HG02870 (cell line): Measurements from ENCODE around the gene PFN2.
"Not testable (repeated sequence)": the region's sequence is repeated elsewhere in the genome, so short reads cannot be mapped to it uniquely, and the experiment has no call there.

Source experiments
- ATAC-seq: cut with Tn5 transposase; IDR thresholded peaks from one replicate; pipeline ENCODE4 v1.9.1; 2021; ENCODE audit warnings: mild to moderate bottlenecking, moderate library complexity; ENCODE audit not compliant: unreplicated experiment

The PFN2 gene

GRCh38 chr3:149969110-149969939 is 1.4 kb downstream of the PFN2 start:
- ATAC-seq = no peak

GRCh38 chr3:149968216-149968615 is 2.5 kb downstream of the PFN2 start:
- ATAC-seq = no peak

DNA sequence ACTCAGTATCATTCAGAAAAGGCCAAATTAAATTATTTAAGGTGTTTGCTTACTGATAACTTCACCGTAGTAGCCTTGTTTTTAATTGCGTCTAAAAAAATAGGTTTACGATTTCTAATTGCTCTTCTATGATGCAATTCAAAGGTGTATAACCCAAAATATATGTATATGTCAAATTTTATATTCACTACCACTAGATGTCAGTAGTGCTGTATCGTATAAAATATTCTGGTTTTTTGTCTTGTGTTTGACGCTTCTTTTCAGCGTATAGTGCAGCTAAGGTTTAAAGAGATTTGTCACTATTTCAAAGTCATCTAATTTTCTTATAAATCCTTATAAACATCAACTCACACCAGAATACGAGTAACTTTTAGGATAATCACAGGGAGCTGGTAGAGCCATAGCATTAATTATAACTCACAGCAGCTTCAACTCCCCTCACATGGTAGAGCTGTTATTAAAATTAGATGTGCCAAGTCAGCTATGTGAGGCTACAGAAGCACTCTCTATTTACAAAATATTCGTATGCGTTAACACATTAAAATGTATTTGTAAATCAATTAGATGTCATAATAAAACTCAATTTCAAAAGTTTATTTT is 3.5 kb downstream of the PFN2 start:
- ATAC-seq = no peak

DNA sequence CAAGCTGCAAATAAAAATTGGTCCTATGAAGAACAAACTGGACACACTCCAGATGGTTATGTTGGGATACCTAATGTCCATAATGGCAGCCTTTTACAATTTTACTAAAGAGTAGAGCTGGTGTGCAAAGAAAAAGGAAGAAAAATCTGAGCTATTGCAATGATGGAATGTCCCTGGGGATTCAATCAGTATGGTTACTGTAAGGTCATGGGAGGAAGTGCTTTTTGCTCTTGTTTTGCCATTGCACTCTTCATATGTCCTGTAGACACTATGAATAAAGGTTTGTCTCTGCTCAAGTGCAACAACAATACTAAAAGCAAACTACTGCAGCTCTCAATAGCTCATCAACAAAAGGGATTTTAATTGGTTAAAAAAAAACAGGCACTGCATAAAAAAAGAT is 5.4 kb downstream of the PFN2 start:
- no peak for ATAC-seq

- ATAC-seq = no peak
Observed at GRCh38 chr3:149964291-149964690, 6.4 kb downstream of the PFN2 start.

- ATAC-seq = no peak
Observed at GRCh38 chr3:149963485-149963884, 7.2 kb downstream of the PFN2 start.

- ATAC-seq = no peak
Observed at GRCh38 chr3:149959443-149959842, 11.3 kb downstream of the PFN2 start.

DNA sequence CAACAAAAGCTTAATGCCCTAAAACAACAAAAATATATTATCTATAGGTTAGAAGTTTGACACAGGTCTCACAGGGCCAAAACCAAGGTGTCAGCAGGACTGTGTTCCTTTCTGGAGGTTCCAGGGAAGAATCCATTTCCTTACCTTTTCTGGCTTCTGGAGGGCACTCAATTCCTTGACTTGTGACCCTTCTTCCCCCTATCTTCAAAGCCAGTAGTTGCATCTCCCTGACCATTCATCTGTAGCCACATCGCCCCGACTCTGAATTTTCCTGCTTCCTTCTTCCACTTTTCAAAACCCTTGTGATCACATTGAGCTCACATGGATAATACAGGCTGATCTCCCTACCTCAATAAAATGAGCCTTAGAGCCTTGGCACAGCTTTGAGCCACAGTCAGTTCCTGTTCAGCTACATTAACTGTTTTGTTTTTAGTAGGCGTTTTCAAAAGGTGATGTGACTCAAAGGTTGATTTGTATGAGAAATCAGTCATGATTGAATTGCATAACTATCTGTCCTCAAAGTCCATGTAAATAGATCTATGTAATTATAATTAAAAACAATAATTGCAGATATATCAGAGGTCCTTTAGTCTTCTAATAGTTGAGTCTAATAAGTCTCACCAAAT is 12.4 kb downstream of the PFN2 start:
- ATAC-seq = no peak

- no peak for ATAC-seq
Observed at GRCh38 chr3:149957361-149958125, 13.2 kb downstream of the PFN2 start.

GRCh38 chr3:149955449-149955848 is 15.2 kb downstream of the PFN2 start:
- ATAC-seq = no peak

DNA sequence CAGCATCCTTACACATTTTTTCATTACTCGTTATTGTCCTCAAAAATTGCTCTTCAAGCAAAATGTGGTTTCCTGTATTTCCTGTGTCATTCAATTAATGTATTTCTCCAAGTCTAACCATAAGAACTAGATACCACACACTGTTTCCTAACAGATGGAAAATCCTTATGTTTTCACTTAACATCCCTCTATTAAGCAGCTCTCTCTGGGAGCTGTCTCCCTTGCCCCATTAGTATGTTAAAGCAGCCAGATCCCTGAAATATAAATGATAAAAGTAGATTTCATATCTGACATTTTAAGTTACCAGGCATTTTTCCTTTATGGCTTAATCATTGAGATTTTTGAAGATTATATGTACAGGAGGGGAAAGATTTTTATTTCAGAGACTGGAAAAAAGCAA is 15.9 kb downstream of the PFN2 start:
- no peak for ATAC-seq

DNA sequence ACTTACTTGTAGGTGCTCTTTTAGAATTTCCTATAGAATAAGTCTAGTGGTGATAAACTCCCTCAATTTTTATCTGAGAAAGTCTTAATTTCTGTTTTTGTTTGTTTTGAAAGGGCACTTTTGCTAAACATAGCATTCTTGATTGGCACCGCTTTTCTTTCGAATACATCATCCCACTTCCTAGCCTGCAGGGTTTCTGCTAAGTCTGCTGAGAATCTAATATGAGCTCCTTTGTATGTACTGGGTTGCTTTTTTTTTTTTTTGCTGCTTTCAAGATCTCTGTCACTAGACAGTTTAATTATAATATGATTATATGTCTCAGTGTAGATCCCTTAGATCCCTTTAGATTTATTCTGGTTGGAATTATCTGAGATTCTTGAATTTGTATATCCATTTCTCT is 21.5 kb downstream of the PFN2 start:
- ATAC-seq = no peak

DNA sequence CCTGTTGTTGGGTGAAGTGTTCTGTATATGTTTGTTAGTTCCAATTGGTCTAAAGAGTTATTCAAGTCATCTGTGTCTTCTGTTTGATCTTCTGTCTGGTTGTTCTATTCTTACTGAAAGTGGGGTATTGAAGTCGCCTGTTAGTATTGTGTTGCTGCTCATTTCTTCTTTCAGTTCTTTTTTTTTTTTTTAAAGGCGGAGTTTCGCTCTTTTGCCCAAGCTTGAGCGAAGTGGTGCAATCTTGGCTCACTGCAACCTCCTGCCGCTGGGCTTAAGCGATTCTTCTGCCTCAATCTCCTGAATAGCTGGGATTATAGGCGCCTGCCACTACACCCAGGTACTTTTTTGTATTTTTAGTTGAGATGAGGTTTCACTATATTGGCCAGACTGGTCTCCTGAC is 23.5 kb downstream of the PFN2 start:
- no peak for ATAC-seq

GRCh38 chr3:149943966-149944365 is 26.7 kb downstream of the PFN2 start:
- not testable (repeated sequence) for ATAC-seq

GRCh38 chr3:149942409-149942808 is 28.3 kb downstream of the PFN2 start:
- ATAC-seq = no peak

DNA sequence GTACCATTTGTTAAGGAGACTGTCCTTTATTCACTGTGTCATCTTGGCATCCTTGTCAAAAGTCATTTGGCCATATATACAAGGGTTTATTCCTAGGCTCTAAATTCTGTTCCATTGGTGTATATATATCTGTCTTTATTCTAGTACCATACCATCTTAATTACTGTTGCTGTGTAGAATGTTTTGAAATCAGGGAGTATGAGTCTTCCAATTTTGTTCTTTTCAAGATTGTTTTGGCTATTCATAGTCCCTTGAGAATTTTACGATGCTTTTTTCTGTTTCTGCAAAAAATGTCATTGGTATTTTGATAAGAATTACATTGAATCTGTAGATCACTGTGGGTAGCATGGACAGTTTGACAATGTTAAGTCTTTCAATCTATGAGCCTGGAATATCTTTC is 28.7 kb downstream of the PFN2 start:
- ATAC-seq = no peak

GRCh38 chr3:149941186-149941585 is 29.5 kb downstream of the PFN2 start:
- ATAC-seq = no peak

DNA sequence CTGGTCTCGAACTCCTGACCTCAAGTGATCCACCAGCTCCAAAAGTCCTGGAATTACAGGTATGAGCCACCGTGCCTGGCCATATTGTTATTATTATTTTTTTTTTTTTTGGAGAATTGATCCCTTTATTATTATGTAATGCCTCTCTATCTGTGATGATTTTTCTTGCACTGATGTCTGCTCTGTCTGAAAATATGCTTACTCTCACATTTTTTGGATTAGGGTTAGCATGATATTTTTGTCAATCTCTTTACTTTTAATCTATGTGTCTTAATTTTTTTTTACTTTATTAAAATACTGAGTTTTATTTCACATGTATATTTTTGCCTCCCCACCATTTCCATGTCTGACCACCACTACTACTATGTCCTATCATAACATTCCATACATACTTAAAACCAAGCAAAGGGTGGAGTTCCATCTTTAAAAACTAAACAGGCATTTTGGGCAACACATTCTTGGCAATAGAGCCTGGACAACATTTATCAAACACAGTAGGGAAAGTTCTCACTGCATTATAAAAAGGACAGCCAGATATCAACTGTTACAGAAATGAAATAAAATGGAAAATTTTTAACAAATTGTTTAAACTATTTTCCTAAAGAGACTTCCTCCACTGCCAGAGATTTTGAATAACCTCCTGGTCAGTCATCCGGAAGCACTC is 32.2 kb downstream of the PFN2 start:
- not testable (repeated sequence) for ATAC-seq

GRCh38 chr3:149936812-149937230 is 33.9 kb downstream of the PFN2 start:
- no peak for ATAC-seq

DNA sequence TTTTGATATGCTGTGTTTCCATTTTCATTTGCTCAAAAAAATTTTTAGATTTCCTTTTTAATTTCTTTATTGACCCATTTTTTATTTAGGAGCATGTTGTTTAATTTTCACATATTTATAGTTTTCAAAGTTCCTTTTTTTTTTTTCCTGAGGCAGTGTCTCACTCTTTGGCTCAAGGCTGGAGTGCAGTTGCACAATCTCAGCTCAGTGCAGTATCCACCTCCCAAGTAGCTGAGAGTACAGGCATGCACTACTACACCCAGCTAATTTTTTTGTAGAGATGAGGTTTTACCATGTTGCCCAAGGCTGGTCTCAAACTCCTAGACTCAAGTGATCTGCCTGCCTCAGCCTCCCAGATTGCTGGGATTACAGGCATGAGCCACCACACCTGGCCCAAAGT is 36.2 kb downstream of the PFN2 start:
- ATAC-seq = no peak

GRCh38 chr3:149933858-149934257 is 36.8 kb downstream of the PFN2 start:
- ATAC-seq = no peak
